ENCODE data around the gene CDIPT.
"Not testable (repeated sequence)": the region's sequence is repeated elsewhere in the genome, so short reads cannot be mapped to it uniquely, and the experiment has no call there.

CDIPT gene

DNA sequence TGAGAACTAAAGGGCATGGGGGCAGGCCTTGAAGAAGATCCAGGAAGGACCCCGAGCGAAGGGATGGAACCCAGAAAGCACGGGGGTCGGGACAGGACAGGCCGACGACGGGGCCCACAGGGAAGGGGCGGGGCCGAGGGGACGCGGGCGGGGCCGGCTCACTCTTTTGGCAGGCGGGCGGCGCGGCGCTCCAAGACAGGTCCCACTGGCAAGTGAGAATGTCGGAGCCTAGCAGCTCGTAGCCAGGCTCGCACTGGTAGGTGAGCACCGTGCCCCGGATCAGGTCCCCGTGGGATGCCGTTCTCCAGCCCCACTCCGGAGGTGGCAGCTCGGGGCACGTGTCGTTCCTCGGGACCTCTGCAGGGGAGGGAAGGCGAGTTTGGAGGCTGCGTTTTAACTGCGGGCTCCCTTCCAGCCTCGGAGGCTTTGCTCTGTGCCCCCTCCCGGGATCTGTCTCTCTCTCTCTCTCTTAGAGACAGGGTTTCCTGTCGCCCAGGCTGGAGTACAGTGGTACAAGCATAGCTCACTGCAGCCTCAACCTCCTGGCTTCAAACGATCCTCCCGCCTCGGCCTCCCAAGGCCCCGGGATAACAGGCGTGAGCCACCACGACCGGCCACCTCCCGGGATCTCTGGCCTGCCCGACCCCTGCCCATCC, 13.7 kb upstream of the CDIPT start:
- no peak for DNase-seq
- H3K27me3 ChIP-seq = no peaks in the 10 kb centered on the region
- H3K4me1 ChIP-seq = peaks cover 3% of the 10 kb centered on the region; the same call in 1 of the 2 replicates
- H3K4me3 ChIP-seq (ENCODE audit: low read depth, low read length) = no peak overlapping the region
- no peaks in the 10 kb centered on the region for H3K9me3 ChIP-seq
- H3K36me3 ChIP-seq = no peaks in the 10 kb centered on the region; the same call in 1 of the 2 replicates
- TF ChIP-seq, protein P1, sequence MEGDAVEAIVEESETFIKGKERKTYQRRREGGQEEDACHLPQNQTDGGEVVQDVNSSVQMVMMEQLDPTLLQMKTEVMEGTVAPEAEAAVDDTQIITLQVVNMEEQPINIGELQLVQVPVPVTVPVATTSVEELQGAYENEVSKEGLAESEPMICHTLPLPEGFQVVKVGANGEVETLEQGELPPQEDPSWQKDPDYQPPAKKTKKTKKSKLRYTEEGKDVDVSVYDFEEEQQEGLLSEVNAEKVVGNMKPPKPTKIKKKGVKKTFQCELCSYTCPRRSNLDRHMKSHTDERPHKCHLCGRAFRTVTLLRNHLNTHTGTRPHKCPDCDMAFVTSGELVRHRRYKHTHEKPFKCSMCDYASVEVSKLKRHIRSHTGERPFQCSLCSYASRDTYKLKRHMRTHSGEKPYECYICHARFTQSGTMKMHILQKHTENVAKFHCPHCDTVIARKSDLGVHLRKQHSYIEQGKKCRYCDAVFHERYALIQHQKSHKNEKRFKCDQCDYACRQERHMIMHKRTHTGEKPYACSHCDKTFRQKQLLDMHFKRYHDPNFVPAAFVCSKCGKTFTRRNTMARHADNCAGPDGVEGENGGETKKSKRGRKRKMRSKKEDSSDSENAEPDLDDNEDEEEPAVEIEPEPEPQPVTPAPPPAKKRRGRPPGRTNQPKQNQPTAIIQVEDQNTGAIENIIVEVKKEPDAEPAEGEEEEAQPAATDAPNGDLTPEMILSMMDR (IDR thresholded peaks at IDR 0.05; ENCODE audit: low read depth, low read length) = no peak

- TF ChIP-seq, protein P1 (IDR thresholded peaks at IDR 0.05; ENCODE audit: low read depth, low read length) = no peak
- no peak for DNase-seq
- Histone ChIP-seq H3K9me3 (no peaks in the 10 kb centered on the region), H3K36me3 (no peaks in the 10 kb centered on the region; the same call in 1 of the 2 replicates), H3K4me1 (peaks cover 3% of the 10 kb centered on the region; the same call in 1 of the 2 replicates), H3K27me3 (no peaks in the 10 kb centered on the region), H3K4me3 (ENCODE audit: low read depth, low read length) (no peak overlapping the region)
These were observed 13.2 kb upstream of the CDIPT start for GRCh38 chr16:29876217-29876593.

DNA sequence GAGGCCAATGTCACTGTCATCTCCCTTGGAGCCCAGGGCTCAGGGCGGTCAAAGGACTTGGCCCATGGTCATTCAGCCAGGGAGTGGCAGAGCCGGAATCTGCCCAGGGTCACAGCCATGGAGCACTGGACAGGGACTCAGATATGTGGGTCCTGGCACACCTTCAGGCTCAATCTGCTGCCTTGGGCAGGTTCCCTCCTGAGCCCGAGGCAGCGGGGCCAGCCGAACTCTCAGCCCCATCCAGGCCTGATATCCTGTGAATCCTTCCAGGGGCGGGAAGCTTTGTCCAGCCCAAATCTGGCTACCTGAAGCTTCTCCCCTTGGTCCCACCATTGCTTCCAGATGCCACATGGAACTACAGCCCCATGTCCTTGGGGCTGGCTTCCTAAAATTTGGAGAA, 12.2 kb upstream of the CDIPT start:
- Histone ChIP-seq H3K36me3 (no peaks in the 10 kb centered on the region), H3K27me3 (no peaks in the 10 kb centered on the region), H3K4me3 (ENCODE audit: low read depth, low read length) (no peak overlapping the region), H3K4me1 (peaks cover 3% of the 10 kb centered on the region; the same call in 1 of the 2 replicates), H3K9me3 (no peaks in the 10 kb centered on the region)
- TF ChIP-seq, protein P1 (IDR thresholded peaks at IDR 0.05; ENCODE audit: low read depth, low read length) = no peak
- DNase-seq = no peak

GRCh38 chr16:29873319-29873718, 10.3 kb upstream of the CDIPT start:
- Histone ChIP-seq H3K4me3 (ENCODE audit: low read depth, low read length) (no peak overlapping the region), H3K4me1 (peaks cover 3% of the 10 kb centered on the region; the same call in 1 of the 2 replicates), H3K9me3 (no peaks in the 10 kb centered on the region), H3K36me3 (no peaks in the 10 kb centered on the region), H3K27me3 (no peaks in the 10 kb centered on the region)
- no peak for DNase-seq
- TF ChIP-seq, protein P1 (IDR thresholded peaks at IDR 0.05; ENCODE audit: low read depth, low read length) = no peak

DNA sequence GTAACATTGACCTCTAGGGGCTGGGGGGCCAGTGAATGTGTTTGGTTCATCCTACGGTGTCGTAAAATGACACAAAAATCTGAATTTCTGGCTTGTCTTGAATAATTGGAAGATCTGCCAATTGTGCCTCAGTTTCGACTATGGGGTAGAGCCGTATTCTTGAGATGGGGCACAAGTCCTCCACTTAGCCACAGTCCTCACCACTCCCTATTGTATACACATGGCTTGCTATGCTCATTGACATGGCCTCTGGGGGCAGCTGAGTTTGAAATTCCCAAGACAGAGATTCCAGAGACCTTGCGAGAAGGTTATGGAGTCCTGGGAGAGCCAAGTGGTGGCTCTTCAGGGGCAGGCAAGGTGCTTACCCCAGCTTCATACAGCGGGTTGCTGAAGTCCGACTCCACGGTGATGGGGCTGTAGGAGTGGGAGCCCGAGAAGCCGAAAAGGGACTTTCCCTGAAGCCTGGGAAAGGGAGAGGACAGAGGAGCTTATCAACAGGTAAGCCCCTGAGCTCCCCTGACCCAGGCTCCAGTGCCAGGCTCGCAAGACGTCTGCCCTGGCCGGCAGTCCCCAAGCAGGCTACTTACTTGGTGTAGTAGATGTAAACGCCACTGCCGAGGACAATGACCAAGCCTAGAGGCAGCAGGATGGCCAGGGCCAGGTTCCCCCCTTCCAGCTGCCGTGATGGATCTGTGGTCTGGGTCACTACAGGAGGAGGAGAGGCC, 9.0 kb upstream of the CDIPT start:
- Histone ChIP-seq H3K9me3 (no peaks in the 10 kb centered on the region), H3K27me3 (no peaks in the 10 kb centered on the region), H3K4me1 (no peaks in the 10 kb centered on the region), H3K4me3 (ENCODE audit: low read depth, low read length) (no peak overlapping the region), H3K36me3 (no peaks in the 10 kb centered on the region)
- TF ChIP-seq, protein P1 (IDR thresholded peaks at IDR 0.05; ENCODE audit: low read depth, low read length) = no peak
- DNase-seq = no peak

DNA sequence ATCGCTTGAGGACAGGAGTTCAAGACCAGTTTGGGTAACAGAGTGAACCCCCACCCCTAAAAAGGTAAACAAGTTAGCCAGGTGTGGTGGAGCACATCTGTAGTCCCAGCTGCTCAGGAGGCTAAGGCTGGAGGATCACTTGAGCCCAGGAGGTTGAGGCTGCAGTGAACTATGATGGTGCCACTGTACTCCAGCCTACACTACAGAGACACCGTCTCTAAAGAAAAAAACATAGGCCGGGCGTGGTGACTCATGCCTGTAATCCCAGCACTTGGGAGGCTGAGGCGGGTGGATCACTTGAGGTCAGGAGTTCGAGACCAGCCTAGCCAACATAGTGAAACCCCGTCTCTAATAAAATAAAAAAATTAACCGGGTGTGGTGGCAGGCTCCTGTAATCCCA, 6.0 kb upstream of the CDIPT start:
- not testable (repeated sequence) for H3K4me3 ChIP-seq (ENCODE audit: low read depth, low read length); DNase-seq; H3K27me3 ChIP-seq; H3K36me3 ChIP-seq; H3K4me1 ChIP-seq; H3K9me3 ChIP-seq
